NCI-H2029 treated with DMSO at 0.1 percent for 48 hours (cell line): ENCODE data around the gene PUDP.
"Not testable (repeated sequence)": the region's sequence is repeated elsewhere in the genome, so short reads cannot be mapped to it uniquely, and the experiment has no call there.

Source experiments
- DNase-seq: peaks from one replicate; lab custom pipeline; 2025; lab: John Stamatoyannopoulos, UW

Gene PUDP

DNA sequence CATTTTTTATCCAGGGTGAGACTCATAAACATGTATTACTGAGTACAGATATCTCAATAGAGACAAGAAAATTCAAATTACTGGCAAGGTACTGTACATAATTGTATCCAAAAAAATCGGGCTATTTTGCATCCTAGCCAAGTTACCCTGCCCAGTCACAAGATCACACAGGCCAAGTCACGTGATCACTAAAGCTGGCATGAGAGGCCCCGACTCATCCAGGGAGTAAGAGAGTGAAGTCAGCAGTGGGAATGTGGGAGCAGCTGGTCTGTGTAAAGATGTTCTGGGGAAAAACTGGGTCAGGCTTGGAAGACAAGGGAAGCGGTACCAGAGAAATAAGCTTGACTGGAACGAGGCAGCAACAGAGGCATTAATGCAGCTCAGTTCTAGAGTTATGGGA is 119.7 kb downstream of the PUDP start:
- DNase-seq, result no peak

GRCh38 chrX:7027071-7027470 is 120.9 kb downstream of the PUDP start:
- DNase-seq, result no peak

- DNase-seq, result not testable (repeated sequence)
Observed at GRCh38 chrX:7026365-7026764, 121.6 kb downstream of the PUDP start.

GRCh38 chrX:7025471-7025870 is 122.5 kb downstream of the PUDP start:
- no peak for DNase-seq

GRCh38 chrX:7024850-7025249 is 123.1 kb downstream of the PUDP start:
- no peak for DNase-seq

- DNase-seq, result not testable (repeated sequence)
Observed at GRCh38 chrX:7022996-7023395, 125.0 kb downstream of the PUDP start.

DNA sequence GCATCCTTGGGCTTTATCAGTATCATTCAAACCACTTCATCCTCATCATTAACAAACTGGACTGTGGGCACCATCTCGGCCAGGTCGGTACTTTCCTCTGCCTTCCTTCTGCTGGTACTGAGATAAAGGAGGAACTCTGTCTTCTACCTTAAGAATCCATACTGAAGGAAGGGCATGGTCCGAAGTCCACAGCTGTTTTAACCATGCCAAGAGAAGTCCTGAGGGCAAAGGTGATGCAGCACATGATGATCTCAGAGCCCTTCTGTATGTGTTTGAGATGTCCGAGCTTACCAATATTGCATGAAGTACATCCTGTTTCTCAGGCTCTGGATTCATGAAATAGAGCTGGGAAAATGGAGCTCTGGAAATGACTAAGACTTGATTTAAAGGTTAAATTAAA is 126.0 kb downstream of the PUDP start:
- no peak for DNase-seq

- no peak for DNase-seq
Observed at GRCh38 chrX:7019555-7019954, 128.4 kb downstream of the PUDP start.

DNA sequence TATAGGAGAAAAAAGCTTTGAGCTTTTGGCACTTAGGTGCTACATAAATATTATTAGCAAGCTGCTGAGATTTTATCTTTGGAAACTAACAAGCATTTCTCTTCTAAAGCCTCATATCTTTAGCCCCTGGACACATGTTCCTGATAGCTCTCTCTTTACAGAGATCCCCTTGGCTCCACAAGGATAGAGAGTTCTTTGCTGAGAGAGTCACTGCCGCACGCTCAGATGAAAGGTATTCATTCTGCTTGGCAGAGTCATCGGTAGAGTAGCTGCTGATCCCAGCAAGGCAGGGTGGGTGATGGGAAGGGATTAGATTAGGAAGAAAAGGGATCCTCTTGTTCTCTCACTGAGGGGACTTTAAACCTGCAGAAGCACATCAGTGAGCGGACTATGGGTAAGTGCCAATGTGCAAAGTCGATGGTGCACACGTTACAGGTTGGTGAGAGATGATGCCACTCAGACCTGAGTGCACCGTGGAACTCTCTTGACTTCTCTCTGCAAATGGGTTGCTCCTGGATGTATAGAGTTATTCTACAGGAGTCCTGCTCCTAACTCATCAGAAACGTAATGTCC is 135.6 kb downstream of the PUDP start:
- not testable (repeated sequence) for DNase-seq

GRCh38 chrX:7010897-7011296 is 137.1 kb downstream of the PUDP start:
- not testable (repeated sequence) for DNase-seq

DNA sequence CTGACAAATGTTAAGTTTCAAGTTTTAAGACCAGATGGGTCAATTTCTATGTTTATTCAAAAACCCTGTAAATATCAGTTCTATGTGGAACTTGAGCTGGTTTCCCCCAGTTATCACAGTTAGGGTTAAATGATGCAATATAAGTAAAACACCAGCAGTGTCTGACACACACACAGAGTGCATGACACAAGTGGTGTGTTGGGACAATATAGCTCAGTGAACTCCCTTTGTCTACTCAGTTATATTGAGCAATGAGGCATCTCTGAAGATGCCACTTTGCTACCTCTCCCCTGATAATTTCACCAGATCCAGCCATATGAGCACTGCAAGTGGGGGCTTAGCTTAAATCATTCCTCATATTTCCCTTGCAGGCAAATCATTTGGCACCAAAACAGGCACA is 140.6 kb downstream of the PUDP start:
- not testable (repeated sequence) for DNase-seq
